Bone marrow (tissue), 2 donors: ENCODE results near the gene PALMD.

ENCODE experiments used
- DNase-seq, 2 donors: peaks; one replicate each; lab custom pipeline; 2025; lab: John Stamatoyannopoulos, UW

Gene PALMD

DNA sequence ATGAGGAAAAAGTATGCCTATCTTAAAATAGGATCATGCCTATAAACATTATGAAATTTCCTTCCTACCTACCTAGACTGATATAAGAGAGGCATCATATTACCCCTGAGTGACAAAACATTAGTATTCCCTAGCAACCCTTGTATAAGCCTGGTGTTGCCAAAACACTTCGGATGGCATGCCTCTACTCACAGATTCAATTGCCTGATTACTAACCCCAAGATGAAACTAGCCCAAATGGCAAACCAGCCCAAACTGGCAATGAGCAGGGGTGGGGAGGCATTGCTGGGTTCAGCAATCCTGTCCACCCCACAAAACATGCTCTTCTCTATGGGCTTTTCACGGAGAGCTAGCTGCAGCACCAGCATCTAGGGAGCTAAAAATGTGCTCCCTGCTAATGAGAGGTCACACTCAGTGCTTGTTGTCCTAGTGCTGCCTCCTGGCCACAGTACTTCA is 13.9 kb downstream of the PALMD start:
- DNase-seq = no peak

DNA sequence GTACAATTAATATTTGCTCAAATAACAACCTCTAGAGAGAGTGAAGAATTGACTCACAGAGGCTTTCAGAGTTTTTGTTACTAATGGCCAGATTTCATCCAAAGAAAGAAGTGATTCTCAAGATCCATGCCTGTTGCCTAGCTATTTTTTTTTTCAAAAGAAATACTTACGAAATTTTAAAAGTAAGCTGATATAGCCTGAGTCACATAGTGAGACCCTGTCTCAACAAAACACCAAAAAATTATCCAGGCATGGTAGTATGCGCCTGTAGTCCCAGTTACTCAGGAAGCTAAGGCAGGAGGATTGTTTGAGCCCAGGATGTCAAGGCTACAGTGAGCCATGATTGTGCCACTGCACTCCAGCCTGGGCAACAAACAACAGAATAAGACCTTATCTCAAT is 14.6 kb downstream of the PALMD start:
- no peak for DNase-seq

DNA sequence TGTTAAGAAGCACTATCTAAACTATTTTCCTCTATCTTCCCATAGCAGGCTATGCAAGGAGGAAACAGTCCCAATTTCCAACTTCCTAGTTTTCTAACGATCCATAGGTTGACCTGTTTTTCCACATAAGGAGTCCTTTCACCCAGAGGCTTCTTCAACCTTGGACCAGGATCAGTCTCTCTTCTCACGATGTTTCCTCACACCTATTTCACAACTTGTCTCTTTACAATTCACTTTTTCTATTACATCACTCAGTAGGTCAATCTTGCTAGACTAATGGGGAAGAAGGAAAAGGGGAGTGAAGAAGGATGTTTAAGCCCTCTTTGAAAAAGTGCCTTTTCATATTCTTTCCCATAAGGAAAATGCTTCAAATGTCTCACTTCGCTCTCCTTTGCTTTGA is 15.9 kb downstream of the PALMD start:
- no peak for DNase-seq

DNA sequence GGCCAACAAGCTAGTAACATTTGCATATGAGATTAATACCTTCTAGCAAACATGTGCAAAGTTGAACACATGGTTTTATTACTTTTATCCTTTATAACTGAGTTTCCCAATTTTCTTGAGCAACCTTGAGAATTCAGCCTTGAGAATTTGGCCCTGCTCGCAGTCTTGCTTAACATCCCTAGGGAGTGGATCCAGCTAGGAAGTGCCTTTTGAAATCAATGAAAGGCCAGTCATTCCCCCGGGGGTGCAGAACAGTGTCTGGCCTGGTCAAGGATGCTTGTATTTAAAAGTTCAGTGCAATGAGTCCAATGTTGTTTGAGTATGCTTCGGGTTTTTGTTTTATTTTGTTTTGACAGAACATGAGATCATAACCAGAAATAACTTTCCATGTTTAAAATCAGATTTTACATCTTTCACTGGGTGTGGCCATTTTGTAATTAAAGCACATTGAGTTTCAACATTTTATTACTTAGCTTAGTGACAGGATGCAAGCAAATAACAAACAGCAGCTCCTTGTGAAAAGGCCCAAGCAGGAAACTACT is 16.7 kb downstream of the PALMD start:
- DNase-seq = no peak

DNA sequence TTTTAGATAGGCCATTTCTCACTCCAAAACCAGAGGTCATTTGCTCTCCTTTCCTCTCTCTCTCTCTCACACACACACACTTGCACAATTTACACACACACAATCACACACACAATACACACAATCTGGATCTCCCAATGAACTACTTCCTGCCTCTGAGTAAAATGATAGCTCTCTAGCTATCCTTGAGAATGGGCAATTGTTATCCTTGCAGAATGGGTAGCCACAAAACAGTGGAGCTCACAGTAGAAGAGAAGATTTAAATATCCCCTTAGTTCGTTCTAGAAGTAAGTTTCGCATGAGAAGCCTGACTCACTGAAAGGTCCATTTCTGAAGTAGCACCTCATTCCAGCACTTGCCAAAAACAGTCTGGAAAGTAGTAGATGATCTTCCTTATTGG is 17.6 kb downstream of the PALMD start:
- DNase-seq = no peak

DNA sequence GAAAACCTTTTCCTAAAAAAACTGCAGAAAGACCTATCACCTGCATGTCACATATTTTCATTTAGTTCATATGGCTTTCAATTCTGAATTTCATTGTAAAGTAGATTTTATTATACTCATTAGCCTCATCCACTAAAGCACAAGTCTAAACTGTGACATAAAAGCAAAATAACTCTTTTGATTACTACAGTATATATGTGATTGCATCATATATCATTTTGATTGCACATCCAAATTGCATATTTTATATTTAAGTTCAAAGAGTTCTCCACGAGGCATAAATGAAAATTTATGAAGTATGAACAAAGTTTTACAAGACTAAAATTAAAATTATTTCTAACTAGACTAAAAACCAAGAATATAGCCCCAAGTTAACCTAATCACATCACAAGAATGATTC is 19.3 kb downstream of the PALMD start:
- DNase-seq = no peak

DNA sequence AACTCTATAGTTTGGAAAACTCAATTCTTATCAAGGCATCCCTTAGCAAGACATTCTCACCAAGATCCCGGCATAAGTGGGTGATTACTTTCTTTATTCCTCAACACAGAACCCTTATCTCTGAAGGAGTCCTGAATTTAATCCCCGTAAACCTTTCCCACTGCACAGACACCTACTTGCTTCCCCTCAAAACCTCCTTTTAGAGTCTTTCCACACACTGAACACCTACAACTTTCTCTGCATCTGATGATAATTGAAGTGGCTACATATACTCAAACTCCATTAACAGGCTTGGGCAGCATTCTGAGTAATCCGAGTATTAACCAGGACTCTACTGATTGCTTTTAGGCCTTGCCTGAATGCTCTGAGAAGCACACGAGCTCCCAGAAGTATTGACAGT is 23.5 kb downstream of the PALMD start:
- DNase-seq = no peak

DNA sequence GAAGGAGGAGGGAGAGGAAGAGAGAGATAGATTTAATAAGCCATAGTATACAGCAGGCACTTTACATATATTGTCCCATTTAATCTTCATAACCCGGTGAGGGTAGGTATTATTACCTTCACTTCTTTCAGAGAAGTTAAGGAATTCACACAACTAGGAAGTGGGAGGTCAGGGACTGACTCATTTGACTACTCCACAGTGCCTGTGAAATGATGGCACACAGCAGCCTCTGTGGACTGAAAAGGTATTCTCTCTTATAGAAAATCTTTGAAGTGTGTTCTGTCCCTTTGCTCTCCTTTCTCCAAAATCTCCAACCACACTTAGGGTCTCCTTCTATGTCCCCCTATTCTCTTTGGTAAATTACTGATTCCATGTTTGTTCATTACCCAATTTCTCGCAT is 23.9 kb downstream of the PALMD start:
- DNase-seq = no peak

DNA sequence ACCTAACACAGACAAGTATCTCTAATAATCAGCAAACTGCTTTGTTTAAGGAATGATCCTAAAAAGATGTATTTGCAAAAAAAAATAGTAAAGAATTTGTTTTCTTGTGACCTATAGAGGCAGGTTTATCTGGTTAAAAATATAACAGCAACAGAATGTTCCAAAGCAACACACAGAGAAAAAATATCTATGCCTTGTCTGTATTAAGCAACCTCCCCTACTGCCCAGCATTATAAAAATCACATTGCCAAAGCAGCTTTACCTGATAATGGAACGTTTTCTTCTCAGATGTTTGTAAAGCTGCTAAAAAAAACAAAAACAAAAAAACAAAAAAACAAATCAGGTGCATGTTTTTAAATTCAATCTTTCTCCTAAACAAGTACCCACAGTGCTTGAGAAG is 24.7 kb downstream of the PALMD start:
- DNase-seq = no peak

DNA sequence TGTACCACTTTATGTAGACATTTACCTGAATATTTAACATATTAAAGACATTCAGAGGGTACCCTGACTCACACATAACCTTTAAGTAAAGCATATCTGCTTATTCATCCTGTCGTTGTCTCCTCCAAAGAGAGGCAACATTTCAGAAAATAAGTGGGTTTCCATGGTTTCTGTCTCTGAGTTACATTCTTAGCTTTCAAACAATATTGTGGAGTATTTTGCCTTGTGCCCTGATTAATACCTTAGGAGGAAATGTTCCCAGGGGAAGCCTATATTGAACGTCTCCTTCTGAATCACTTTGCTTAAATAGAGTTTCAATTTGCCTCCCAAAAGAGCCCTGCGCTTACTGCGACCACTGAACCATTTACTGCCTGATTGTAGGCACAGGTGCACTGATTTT is 26.1 kb downstream of the PALMD start:
- DNase-seq = no peak

DNA sequence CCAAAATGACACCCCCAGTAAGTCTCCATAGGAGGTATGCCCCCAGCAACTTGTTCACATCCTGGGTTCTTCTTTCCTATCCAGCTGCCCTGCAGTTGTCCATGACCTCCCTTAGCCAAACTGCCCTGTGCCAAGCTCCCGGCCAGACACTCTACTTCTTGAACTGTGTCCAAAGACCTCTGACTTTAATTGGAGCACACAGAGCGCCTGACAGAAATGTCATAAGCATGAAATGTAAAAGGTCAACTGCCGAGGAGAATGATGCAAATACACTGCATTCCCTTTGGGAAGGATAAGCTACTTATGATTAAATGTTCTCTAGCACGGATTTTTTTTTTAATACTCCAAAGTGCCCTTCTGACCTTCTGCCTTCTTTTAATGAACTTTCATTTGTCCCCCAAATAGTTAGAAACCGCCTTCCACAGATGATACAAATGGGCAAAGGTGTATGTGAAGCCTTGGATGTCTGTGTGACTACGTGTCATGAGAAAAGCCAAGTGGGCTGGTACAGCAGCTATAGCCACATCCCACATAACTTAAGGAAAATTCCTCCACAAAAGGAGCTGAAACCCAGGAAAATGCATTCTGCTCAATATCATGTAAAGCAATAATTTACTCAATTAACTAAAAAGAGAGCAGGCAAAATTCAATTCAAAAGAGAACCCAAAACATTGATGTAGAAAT is 26.8 kb downstream of the PALMD start:
- DNase-seq = no peak

DNA sequence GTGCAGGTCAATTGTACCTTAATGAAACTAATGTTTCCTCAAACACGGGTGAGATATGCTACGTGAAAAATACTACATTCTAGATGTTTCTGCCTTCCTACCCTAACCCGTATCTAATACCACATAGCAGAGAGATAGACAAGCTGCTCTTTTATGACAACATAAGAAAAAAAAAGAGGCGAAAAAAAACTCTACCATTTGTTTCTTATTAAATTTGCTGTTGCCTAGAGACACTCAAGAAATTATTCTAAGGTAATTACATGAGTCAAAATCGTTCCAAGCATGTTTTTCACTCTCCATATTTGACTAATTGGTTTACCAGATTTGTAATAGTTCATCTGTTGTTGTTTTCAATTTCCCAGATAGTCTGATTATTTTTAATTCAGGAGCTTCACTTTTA is 27.4 kb downstream of the PALMD start:
- DNase-seq = no peak

DNA sequence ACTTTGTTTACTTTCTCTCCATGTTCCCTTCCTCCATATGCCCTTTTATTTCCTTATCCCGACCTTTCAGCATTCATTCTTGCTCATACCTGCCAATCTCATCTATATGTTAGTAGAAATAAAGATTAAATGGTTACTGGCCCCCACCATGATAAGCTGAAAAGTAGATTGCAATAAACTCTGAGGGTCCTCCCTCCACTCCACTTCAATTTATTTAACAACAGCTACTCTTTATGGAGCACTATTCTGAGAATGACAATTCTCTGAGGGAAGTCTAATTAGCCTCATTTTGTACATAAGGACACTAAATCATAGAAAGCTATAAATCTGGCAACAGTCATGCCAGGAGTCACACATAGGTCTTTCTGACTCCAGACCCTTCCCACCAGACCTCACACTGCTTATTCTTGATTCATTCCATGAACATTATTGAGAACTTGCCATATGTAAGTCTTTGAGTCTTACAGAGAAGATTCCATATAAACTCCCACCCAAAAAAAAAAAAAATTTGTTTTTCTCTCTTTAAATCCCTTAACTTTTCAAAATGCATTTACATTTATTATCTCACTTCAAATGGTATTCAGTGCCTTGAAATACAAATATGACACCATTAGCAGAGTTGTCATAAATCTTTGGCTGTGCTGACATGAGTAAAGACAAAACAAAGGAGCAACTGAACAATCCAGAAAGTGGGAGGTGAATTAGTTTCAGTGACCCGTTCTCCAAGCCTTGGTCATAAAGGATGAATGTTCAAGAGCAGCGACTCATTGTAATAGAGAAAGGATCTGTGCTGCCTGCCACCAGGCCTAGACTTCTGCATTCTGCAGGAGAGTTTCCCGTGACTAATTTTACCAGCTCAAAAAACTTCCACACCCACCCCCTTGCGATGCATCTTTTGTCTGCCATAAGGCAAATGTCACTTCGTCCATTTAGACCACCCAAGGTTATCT is 28.5 kb downstream of the PALMD start:
- no peak for DNase-seq

DNA sequence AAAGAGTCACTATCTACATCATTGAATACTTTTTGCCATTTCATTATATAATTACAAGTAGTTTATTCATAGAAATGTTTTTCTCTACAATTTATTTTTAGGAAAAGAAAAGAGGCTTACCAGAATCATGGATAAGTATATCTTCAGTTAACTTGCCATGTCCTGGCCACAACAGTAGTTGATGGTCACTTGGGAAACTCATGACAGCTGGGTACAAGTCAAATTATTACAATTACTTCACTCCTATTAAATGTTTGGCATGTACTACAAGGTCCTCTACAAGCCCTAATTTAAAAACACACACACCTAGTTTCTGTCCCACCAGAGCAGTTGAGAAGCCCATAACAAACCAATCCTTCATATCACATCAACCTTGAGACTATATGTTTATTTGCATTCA is 29.4 kb downstream of the PALMD start:
- no peak for DNase-seq

DNA sequence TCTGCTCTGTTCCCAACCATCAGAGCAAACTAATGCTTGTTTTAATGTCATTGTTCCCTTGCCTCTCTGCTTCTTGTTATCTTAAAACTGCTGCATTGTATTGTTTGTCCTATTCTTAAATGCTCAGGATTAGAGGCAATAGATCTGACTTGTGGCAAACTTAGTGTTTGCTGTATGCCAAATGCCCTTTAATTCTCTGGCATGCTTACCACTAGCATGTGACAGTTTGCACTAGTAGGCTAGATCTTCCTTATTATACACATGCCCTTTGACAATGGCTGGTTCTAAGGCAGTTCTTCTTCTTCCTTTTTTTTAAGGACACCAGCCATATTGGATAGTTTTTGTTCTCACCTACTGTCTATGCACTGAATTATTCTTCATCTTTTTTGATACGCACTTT is 30.1 kb downstream of the PALMD start:
- DNase-seq = no peak

DNA sequence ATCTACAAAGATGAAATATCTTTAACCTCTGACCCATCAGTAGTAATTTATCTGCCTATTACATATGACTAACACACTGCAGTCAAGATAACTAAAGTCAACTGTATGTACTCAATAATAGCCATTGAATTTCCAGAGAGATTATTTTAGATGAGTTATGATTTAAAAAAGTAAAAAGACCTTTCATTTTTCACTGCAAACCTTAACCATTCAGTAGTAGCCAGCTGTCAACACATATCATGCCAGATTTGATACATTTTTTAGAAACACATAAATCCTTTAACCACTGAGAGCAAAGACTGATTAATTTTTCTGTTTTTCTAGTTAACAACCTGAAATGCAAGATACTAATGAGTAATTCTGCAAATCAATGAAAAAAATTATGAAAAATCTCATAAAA is 31.0 kb downstream of the PALMD start:
- DNase-seq = no peak

DNA sequence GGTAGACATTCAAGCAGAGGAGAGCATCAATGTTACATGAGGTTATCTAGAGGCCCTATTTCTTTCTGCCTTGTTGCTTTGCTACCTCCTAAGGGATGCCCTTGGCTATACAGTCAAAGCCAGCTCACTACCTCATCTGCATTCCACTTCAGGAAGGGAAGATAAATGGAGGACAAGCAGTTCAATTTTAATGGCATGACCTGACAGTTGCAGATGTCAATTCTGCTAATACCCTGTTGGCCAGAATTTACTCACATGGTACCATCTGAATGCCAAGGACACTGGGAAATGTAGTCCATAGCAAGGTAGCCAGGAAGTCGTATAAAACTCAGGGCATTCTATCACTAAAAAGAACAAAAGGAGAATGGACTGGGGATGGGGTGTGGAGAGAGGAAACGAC is 31.5 kb downstream of the PALMD start:
- no peak for DNase-seq

DNA sequence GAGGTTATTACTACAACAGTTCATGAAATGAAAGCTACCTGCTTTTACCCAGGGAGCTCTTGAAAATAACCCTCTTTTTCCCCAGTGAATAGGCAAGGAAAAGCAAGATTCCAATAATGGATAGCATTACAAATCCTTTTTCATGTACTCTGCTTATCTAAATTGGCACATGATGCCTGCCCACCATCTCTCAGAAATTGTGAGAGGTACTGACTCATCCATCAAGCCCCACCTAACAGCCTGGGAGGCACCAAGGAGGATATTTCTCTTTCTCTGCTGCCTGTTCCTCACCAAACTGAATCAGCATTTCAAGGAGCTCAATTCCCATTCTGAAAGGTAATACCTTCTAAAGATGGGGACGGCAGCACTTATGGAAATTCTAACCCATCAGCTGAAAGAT is 34.4 kb downstream of the PALMD start:
- no peak for DNase-seq

DNA sequence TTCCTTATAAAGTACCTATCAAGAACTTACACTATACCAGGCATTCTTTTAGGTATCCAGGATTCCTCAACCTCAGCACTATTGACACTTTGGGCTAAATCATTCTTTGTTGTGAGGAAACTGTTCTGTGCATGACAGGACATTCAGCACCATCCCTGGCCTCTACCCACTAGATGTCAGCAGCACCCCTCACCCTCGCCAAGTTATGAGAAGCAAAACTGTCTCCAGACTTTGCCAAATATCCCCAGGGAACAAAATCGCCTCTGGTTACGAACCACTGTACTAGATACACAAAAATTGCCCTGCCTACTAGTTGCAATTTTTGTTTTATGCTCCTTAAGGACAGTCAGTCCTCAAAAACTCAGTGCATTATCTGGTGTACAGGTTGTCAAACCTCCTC is 35.7 kb downstream of the PALMD start:
- no peak for DNase-seq

DNA sequence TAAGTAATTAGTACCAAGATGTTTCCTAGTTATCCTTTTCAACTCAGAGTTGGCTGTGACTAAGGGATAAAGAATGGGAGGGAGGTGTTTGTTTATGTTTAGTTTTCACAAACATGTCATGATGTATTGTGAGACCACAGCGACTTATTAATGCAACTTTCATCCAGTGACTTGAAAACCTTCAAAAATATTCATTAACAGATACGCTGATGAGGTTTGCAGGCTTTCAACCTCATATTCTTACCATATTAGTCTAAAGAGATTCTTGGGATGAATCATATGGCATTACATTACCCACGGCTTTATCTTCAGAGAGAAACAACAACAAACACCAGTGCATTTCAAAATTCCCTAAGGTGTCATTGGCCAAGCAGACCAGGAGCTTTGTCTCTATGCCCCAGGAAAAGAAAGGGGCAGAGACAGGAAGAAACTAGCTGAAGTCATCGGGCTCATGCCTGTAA is 36.4 kb downstream of the PALMD start:
- no peak for DNase-seq

DNA sequence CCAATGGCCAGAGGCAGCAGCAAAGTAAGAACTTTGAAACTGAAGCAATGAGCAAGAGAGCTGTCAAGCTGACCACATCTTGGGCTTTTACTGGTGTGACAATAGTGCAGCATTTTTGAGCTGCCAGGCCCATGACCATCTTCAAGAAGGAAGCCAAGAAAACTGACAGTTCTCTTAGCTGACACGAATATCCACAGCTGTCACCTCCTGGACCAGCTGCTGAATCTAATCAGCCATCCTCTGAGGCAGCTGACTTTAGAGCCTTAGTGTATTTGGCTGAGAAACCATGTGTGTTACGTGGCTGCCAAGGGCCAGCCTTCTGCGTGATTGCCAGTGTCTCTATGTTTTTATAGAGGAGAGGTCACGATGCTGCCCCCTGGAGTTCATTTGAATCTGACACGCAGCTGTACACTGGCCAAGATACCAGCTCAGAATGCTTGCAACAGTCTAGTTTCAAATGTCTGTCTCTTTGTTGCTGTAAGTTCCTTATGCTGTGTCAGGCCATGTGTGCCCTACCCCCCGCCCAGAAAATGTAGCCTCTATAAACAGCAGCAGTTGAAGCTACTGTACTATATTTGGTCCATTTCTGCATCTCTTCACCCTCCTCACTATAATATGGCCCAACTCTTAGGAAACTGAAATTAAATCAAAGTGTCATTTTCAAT is 39.7 kb downstream of the PALMD start:
- DNase-seq = no peak

DNA sequence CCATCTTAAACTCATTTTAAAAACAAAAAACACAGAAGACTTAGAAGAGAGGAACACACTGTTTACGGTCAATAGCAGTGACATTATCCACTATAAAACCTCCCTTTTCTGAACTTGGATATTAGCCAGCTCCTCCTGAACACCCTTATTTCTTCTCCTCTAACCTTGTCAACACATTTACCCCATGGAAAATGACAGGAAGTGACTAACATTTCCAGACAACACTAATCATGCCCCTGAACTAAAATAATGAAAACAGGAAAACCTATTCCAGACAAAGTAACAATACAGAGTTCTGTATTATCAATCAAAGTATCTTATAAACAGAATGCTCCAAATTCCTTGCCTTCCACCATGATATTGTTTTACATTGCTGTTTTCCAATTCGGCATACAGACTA is 45.3 kb downstream of the PALMD start:
- DNase-seq = no peak

DNA sequence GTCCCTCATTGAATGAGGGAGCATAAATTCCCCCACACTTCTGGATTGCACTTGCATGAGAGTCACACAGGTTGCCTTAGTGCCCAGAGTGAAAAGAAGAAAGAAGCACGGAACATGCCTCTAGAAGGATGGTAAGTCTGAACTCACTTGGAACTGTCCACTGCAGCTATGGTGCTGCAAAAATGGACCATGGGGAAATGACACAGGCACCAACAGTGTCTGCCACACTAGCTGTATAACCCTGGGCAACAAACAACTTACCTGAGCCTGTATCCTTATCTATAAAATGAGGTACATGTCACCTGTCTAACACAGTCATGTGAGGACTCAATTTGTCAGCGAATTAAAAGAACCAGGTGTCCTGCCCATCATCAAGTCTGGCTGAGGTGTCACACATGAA is 50.7 kb downstream of the PALMD start:
- no peak for DNase-seq
